OCI-LY1 (cell line): ENCODE results near the gene ETV6.

ENCODE experiments used
- H2AFZ ChIP-seq: fragments of 200-600 bp; sonication (generic), shearing (Covaris generic); 2 replicates; pipeline ENCODE4 v1.6.0; 2014; ENCODE audit warnings: antibody characterized with exemption, mild to moderate bottlenecking, low read length
- H3F3A ChIP-seq: fragments of 200-600 bp; sonication (generic), shearing (Covaris generic); 2 replicates; pipeline ENCODE4 v1.6.0; 2014; ENCODE audit warnings: mild to moderate bottlenecking, antibody characterized with exemption, low read length, moderate library complexity; ENCODE audit not compliant: insufficient read depth
- H3K27ac ChIP-seq: fragments of 200-600 bp; sonication (generic); 2 replicates; pipeline ENCODE4 v1.5.1; 2014; ENCODE audit warnings: low read length, mixed run types, mild to moderate bottlenecking, low read depth; ENCODE audit not compliant: poor library complexity, severe bottlenecking
- H3K27me3 ChIP-seq: fragments of 200-600 bp; sonication (generic); 2 replicates; pipeline ENCODE4 v1.6.0; 2014; ENCODE audit warnings: antibody characterized with exemption, mild to moderate bottlenecking, low read length, moderate library complexity; ENCODE audit not compliant: insufficient read depth
- H3K36me3 ChIP-seq: fragments of 200-600 bp; sonication (generic); 2 replicates; pipeline ENCODE4 v1.6.1; 2014; ENCODE audit warnings: mild to moderate bottlenecking, antibody characterized with exemption, low read length, moderate library complexity, mixed read lengths; ENCODE audit not compliant: insufficient read depth
- H3K4me1 ChIP-seq: fragments of 200-600 bp; sonication (generic); 2 replicates; pipeline ENCODE4 v1.5.1; 2014; ENCODE audit warnings: mild to moderate bottlenecking, low read length, moderate library complexity; ENCODE audit not compliant: insufficient read depth, severe bottlenecking
- H3K4me2 ChIP-seq: fragments of 200-600 bp; sonication (generic), shearing (Covaris generic); 2 replicates; pipeline ENCODE4 v1.6.1; 2014; ENCODE audit warnings: low read length
- H3K4me3 ChIP-seq: fragments of 200-600 bp; sonication (generic); 2 replicates; pipeline ENCODE4 v1.5.1; 2014; ENCODE audit warnings: low read length, low read depth, mild to moderate bottlenecking, mixed read lengths; ENCODE audit not compliant: poor library complexity, severe bottlenecking
- H3K79me2 ChIP-seq: fragments of 200-600 bp; shearing (Covaris generic); 2 replicates; pipeline ENCODE4 v1.6.1; 2016; ENCODE audit warnings: mixed run types, low read length, mixed read lengths; ENCODE audit not compliant: insufficient read depth
- H3K9ac ChIP-seq: fragments of 200-600 bp; sonication (generic), shearing (Covaris generic); 2 replicates; pipeline ENCODE4 v1.6.1; 2014; ENCODE audit warnings: mild to moderate bottlenecking, low read length, mixed read lengths
- H3K9me2 ChIP-seq: fragments of 200-600 bp; sonication (generic), shearing (Covaris generic); 2 replicates; pipeline ENCODE4 v1.6.1; 2014; ENCODE audit warnings: low read depth, mild to moderate bottlenecking, low read length, mixed read lengths
- H3K9me3 ChIP-seq: fragments of 200-600 bp; shearing (Covaris generic); 2 replicates; pipeline ENCODE4 v1.6.1; 2014; ENCODE audit warnings: low read length, mixed read lengths
- H4K20me1 ChIP-seq: fragments of 200-600 bp; sonication (generic), shearing (Covaris generic); 2 replicates; pipeline ENCODE4 v1.6.0; 2016; ENCODE audit warnings: mild to moderate bottlenecking, low read length; ENCODE audit not compliant: insufficient read depth
- EZH2 ChIP-seq: fragments of 200-600 bp; sonication (generic), shearing (Covaris generic); IDR thresholded peaks from 2 replicates; pipeline ENCODE4 v1.8.0; 2017; ENCODE audit warnings: borderline replicate concordance, mixed run types, mild to moderate bottlenecking, antibody characterized with exemption, low read length, moderate library complexity, mixed read lengths
- TF ChIP-seq, protein P1 (sequence below): fragments of 200-600 bp; sonication (generic), shearing (Covaris generic); IDR thresholded peaks from 2 replicates; pipeline ENCODE4 v1.5.1; 2017; ENCODE audit warnings: mild to moderate bottlenecking, antibody characterized with exemption, low read length, moderate library complexity, mixed read lengths

The ETV6 gene

DNA sequence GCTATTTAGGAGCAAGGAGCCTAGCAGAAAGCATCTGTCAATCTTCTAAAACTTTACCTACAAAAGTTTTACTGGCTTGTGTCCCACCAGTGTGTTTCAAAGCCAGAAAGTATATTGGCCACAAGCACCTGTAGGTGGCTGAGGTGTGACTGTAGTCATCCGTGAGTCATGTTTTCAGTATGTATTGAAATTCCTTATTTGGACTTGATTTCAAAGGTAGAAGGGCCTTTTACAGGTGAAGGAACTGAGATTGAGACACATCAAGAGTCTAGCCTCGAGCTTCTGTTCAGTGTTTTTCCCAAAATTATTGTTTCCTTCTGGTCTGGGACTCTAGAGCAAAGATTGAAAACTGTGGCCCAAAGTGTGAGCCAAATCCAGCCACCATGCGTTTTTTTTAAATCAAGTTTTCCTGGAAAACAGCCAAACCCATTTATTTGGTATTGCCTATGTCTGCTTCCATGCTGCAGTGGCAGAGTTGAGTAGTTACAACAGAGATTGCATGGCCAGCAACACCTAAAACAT is 226.0 kb downstream of the ETV6 start:
- Histone ChIP-seq H3K9me2 (no peaks in the 10 kb centered on the region), H2AFZ (no peak overlapping the region), H3K9me3 (no peaks in the 10 kb centered on the region), H3K79me2 (no peaks in the 10 kb centered on the region), H3K36me3 (peaks cover 19% of the 10 kb centered on the region), H3K27me3 (no peaks in the 10 kb centered on the region), H3K4me3 (no peak overlapping the region), H3K27ac (peak overlapping the region; percentile 82), H3K9ac (no peak overlapping the region), H4K20me1 (no peaks in the 10 kb centered on the region), H3F3A (no peaks in the 10 kb centered on the region), H3K4me1 (peaks cover 46% of the 10 kb centered on the region), H3K4me2 (no peak overlapping the region)
- TF ChIP-seq, protein P1, sequence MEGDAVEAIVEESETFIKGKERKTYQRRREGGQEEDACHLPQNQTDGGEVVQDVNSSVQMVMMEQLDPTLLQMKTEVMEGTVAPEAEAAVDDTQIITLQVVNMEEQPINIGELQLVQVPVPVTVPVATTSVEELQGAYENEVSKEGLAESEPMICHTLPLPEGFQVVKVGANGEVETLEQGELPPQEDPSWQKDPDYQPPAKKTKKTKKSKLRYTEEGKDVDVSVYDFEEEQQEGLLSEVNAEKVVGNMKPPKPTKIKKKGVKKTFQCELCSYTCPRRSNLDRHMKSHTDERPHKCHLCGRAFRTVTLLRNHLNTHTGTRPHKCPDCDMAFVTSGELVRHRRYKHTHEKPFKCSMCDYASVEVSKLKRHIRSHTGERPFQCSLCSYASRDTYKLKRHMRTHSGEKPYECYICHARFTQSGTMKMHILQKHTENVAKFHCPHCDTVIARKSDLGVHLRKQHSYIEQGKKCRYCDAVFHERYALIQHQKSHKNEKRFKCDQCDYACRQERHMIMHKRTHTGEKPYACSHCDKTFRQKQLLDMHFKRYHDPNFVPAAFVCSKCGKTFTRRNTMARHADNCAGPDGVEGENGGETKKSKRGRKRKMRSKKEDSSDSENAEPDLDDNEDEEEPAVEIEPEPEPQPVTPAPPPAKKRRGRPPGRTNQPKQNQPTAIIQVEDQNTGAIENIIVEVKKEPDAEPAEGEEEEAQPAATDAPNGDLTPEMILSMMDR: no peak
- TF ChIP-seq EZH2: no peak

DNA sequence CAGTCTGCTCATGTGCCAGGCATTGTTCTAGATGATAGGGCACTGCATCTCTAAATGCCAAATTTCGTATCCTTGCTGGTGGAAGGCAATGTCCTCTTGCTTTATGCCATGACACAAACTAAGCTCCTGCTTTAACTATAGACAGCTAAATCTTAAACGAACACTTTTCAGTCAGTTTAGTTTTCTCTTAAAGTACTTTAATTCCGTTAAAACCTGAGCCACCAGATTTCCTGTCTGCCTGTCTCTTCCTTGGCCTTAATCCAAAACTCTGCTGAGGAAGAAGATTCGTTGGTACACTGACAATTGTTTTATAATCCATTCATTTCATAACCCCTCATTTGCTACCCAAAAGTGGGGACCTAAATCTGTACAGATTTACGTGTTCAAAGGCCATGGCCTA is 226.8 kb downstream of the ETV6 start:
- no peak overlapping the region for H3K4me3 ChIP-seq
- no peak overlapping the region; the same call in 1 of the 2 replicates for H3K4me2 ChIP-seq
- H3K27ac ChIP-seq: peak overlapping the region; percentile 82

DNA sequence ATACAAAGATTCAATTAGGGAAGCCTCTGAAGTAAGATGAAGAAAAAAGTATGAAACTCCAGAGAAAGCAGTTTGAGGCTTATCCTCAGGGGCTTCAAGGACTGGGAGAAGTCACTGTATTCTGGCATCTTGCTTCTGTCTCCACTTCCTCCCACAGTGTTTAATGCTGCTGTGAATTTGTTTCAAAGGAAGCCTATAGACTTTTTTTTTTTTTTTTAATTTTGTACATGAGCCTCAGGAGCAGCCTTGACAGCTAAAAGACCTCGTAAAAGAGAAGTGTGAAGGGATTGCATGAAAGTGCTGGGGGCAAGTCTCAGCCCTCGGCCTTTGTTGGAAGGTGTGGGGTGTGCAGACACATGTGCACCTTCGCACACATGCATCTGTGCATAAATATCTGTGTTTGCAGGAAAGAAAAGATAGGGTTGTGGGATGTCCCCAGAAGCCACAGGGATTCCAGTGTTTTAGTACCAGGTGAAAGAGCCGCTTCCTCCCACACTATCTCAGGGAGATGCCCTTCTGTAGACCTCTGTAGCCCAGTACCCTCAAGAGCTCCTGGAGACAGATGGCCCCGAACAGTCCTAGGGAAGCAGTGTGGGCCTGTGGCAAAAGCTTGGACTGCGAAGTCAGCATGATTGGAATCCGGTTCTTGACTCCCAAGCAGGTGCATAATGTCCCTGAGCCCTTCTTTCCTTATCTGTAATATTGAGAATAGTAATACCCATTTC is 227.8 kb downstream of the ETV6 start:
- Histone ChIP-seq H3K79me2 (no peaks in the 10 kb centered on the region), H3K4me1 (peaks cover 56% of the 10 kb centered on the region), H3K4me2 (no peak overlapping the region; the same call in 1 of the 2 replicates), H2AFZ (no peak overlapping the region), H3K36me3 (peaks cover 13% of the 10 kb centered on the region; the same call in 1 of the 2 replicates), H3K4me3 (no peak overlapping the region), H3K9ac (peak overlapping the region; percentile 28; the same call in 1 of the 2 replicates), H3F3A (no peaks in the 10 kb centered on the region), H4K20me1 (no peaks in the 10 kb centered on the region), H3K9me3 (no peaks in the 10 kb centered on the region), H3K27me3 (no peaks in the 10 kb centered on the region), H3K9me2 (no peaks in the 10 kb centered on the region), H3K27ac (peak overlapping the region; percentile 82)
- TF ChIP-seq EZH2: no peak
- TF ChIP-seq, protein P1: no peak

More for the DNA sequence above, 226.8 kb downstream of the ETV6 start:
- Histone ChIP-seq H3K36me3 (peaks cover 20% of the 10 kb centered on the region; the same call in 1 of the 2 replicates), H3K79me2 (no peaks in the 10 kb centered on the region), H2AFZ (no peak overlapping the region), H3K9ac (peak overlapping the region; percentile 28; the same call in 1 of the 2 replicates), H3F3A (no peaks in the 10 kb centered on the region), H3K27me3 (no peaks in the 10 kb centered on the region), H3K9me3 (no peaks in the 10 kb centered on the region), H3K4me1 (peaks cover 46% of the 10 kb centered on the region), H3K9me2 (no peaks in the 10 kb centered on the region), H4K20me1 (no peaks in the 10 kb centered on the region)
- TF ChIP-seq, protein P1: no peak
- TF ChIP-seq EZH2: no peak
